ENCODE data around the gene ARL1.

Gene ARL1

DNA sequence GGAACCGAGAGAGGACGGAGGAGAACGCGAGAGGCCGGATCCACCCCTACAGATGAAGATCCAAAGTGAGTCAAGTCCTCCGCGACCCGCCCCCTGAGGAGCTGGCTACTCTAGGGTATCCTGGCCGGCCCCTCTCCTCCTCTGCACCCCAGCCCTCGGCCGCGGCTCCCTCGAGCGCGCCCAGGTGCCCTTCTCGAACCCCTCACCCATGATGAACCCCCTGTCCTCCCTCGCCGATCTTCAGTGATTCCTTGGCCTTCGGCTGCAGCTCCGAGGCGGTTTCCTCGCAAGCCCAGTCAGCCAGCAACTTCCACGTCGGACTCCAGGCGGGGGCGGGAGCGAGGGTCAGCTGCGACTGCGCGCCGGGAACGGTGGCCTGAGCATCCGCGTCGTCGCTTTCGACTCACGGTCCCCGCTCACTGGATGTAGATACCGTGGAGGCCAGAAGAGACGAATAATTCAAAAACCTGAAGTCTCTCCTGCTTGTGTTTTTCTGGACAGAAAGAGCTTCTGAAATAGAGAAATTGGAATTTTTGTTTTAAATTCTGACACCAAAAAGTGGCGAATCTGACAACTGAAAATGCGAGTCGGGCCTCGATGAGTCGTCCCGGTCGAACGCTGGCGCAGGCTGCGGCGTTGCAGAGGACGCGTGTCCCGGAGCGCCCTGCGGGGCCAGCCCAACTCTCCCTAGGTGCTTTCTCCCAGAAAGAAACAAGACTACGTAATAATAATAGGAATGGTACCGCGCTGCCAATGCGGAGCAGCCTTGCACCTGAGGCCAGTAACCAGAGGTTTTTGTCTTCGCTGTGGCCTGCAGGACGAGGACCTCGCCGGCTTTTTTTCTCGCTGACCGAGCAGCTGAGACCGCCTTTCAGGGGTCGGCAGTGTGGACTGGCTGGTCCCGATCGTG lies at the start of gene ARL1:
ARL1 (minus strand) TSS at position 337 of the 910 bp plus-strand sequence; CDS start at position 210, 127 bp downstream.
- ChIA-PET POLR2A (ENCODE audit: low non-redundant PET) (interaction anchor here (0.6 to 0.9 kb wide), 2 partner anchors 14 to 386 kb away, joined by 4 to 5 read pairs; no protein-coding TSS in a partner anchor), CTCF (no interaction called here)
- TF ChIP-seq CTCF (conservative IDR thresholded peaks at IDR 0.05; ENCODE audit: low read depth): no peak
- peak; percentile 81 for DNase-seq (ENCODE audit: low spot score)
- H3K27ac ChIP-seq: peak within 1 kb of the TSS; percentile 93

GRCh38 chr12:101455685-101456084 lies 48.1 kb upstream of the ARL1 start:
- ChIA-PET POLR2A (ENCODE audit: low non-redundant PET) (no interaction called here), CTCF (no interaction called here)
- TF ChIP-seq CTCF (conservative IDR thresholded peaks at IDR 0.05; ENCODE audit: low read depth): no peak

DNA sequence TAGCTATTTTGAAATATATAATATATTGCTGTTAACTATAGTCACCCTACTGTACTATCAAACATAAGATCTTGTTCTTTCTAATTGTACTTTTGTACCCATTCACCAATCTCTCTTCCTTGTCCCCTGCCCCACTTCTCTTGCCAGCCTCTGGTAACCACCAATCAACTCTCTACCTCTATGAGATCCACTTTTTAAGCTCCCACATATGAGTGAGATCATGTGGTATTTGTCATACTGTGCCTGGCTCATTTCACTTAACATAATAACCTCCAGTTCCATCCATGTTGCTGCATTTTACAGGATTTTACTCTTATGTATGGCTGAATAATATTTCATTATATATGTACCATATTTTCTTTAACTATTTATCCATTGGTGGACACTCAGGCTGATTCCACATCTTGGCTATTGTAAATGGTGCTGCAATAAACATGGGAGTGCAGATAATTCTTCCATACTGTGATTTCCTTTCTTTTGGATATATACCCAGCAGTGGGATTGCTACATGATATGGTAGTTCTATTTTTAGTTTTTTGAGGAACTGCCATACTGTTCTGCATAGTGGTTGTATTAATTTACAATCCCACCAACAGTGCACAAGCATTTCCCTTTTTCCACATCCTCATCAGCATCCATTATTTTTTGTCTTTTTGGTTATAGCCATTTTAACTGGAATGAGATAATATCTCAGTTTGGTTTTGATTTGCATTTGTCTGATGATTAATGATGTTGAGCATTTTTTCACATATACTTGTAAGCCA lies 34.1 kb upstream of the ARL1 start:
- no peak for TF ChIP-seq CTCF (conservative IDR thresholded peaks at IDR 0.05; ENCODE audit: low read depth)
- H3K27ac ChIP-seq: no peak overlapping the region
- CTCF ChIA-PET: interaction anchor here (0.7 kb wide), 1 partner anchor 1861 kb away, joined by 3 read pairs; no protein-coding TSS in a partner anchor
- DNase-seq (ENCODE audit: low spot score): no peak
- POLR2A ChIA-PET (ENCODE audit: low non-redundant PET): no interaction called here

More at GRCh38 chr12:101455685-101456084, 48.1 kb upstream of the ARL1 start:
- H3K27ac ChIP-seq: no peak overlapping the region
- DNase-seq (ENCODE audit: low spot score): no peak

GRCh38 chr12:101439236-101439635 lies 31.7 kb upstream of the ARL1 start:
- ChIA-PET CTCF (interaction anchor here (0.6 kb wide), 1 partner anchor 21 kb away, joined by 3 read pairs; no protein-coding TSS in a partner anchor), POLR2A (ENCODE audit: low non-redundant PET) (no interaction called here)
- DNase-seq (ENCODE audit: low spot score): no peak
- no peak overlapping the region for H3K27ac ChIP-seq
- no peak for TF ChIP-seq CTCF (conservative IDR thresholded peaks at IDR 0.05; ENCODE audit: low read depth)

DNA sequence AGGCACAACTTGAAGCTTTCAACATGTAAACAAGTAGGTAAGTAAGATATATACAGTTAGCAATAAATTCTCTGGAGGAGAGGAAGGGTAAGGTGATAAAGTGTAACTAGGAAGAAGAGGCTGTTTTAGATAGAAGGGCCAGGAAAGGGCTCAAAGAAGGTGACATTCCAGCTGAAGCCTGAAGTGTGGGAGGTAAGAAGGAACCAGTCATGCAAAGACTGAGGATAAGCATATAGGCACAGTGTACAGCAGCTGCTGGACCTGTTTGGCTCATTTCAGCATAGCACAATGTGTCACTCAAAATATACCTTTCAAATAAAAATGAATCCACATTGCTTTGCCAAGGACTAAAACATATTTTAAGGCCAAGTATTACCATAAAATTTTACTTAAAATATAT lies 28.6 kb upstream of the ARL1 start:
- ChIA-PET POLR2A (ENCODE audit: low non-redundant PET) (no interaction called here), CTCF (no interaction called here)

More for the DNA sequence above, 28.6 kb upstream of the ARL1 start:
- DNase-seq (ENCODE audit: low spot score): no peak
- no peak for TF ChIP-seq CTCF (conservative IDR thresholded peaks at IDR 0.05; ENCODE audit: low read depth)
- no peak overlapping the region for H3K27ac ChIP-seq
